ENCODE results near the gene PRPF8.

- TF ChIP-seq GATA2 (IDR thresholded peaks at IDR 0.05; ENCODE audit: low read depth, low read length) (no peak), GATA3 (IDR thresholded peaks at IDR 0.05; ENCODE audit: low read depth, low read length) (no peak)
Observed at GRCh38 chr17:1627182-1627981, 57.3 kb downstream of the PRPF8 start.

All from SH-SY5Y (cell line).